ENCODE measurements around the gene PWWP2B.

Gene PWWP2B

DNA sequence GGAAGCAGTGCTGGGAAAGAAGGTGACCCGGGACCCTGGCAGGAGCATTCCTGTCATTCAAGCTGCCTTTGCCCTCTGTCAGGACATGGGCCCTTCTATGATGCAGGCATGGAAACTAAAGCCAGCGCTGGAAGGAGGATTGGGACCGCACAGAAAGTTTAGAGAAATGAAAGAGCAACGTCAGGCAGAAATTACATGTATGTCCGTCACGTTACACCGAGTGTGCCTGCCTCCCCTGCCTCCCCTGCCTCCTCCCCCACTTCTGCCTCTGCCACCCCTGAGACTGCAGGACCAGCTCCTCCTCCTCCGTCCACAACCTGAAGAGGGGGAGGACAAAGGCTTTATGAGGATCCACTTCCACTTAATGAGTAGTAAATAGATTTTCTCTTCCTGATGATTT is 13.9 kb upstream of the PWWP2B start:
- peaks cover 0 to 5% (median 3%) of the 10 kb centered on the region in 4 donors for H3K4me1 ChIP-seq
- peaks cover 0 to 8% (median 5%) of the 10 kb centered on the region in 3 donors for H3K36me3 ChIP-seq
- intact Hi-C loops (cut with DNase I; ENCODE audit: low total_unique reads): loop anchor here (5.0 kb wide), 1 partner anchor 149 kb away; no protein-coding TSS in a partner anchor
- TF ChIP-seq, protein P1, sequence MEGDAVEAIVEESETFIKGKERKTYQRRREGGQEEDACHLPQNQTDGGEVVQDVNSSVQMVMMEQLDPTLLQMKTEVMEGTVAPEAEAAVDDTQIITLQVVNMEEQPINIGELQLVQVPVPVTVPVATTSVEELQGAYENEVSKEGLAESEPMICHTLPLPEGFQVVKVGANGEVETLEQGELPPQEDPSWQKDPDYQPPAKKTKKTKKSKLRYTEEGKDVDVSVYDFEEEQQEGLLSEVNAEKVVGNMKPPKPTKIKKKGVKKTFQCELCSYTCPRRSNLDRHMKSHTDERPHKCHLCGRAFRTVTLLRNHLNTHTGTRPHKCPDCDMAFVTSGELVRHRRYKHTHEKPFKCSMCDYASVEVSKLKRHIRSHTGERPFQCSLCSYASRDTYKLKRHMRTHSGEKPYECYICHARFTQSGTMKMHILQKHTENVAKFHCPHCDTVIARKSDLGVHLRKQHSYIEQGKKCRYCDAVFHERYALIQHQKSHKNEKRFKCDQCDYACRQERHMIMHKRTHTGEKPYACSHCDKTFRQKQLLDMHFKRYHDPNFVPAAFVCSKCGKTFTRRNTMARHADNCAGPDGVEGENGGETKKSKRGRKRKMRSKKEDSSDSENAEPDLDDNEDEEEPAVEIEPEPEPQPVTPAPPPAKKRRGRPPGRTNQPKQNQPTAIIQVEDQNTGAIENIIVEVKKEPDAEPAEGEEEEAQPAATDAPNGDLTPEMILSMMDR (IDR thresholded peaks at IDR 0.05): no peak
- H3K27me3 ChIP-seq: no peaks in the 10 kb centered on the region
- DNase-seq: peak in 1 of 2 donors; percentile 19
- no peak overlapping the region for H3K4me3 ChIP-seq
- H3K27ac ChIP-seq: no peak overlapping the region
- peaks cover 0 to 17% (median 13%) of the 10 kb centered on the region in 3 donors for H3K9me3 ChIP-seq

- intact Hi-C loops (cut with DNase I; ENCODE audit: low total_unique reads): loop anchor here (5.0 kb wide), 1 partner anchor 149 kb away; no protein-coding TSS in a partner anchor
- Histone ChIP-seq H3K27ac (no peak overlapping the region), H3K36me3 (peaks cover 0 to 5% (median 4%) of the 10 kb centered on the region in 3 donors), H3K4me3 (no peak overlapping the region), H3K4me1 (peaks cover 0 to 5% (median 3%) of the 10 kb centered on the region in 4 donors), H3K9me3 (peaks cover 0 to 17% (median 13%) of the 10 kb centered on the region in 3 donors), H3K27me3 (peaks cover 0 to under 1% of the 10 kb centered on the region in 2 donors)
- peak; percentile 6 to 55 for DNase-seq
- TF ChIP-seq, protein P1 (IDR thresholded peaks at IDR 0.05): no peak
Measured at GRCh38 chr10:132383751-132384196, 13.2 kb upstream of the PWWP2B start.

DNA sequence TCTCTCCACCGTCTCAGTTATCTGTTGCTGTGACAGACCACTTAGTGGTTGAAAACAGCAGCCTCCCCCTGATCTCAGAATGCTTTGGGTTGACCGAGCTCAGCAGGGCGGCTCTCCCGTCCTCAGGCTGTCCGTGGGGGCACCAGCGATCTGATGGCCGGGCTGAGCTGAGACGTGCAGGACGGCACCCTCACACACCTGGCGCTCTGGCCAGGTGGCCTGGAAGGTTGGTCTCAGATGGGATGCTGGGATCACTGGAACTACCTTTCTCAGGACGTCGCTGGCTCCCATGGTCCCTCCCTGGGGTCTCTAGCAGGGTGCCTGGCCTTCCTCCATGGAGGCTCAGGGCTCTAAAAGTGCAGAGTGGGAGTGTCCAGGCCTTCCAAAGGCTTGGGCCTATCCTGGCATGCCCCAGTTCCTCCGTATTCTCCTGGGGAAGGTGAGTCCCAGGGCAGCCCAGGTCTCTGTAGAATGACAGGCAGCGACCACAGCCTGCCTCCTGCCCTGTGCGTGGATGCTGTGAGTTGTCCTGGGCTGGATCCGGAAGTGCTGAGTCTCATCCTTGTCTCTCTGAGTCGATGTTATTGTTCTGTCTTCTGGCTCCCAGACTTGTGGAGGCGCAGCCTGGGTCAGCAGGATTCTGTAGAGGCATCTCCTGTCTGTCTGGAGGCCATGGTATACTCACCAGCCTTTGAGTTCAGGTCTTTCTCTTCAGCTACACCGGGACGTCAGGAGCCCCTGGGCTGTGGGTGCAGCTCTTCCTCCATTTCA is 12.2 kb upstream of the PWWP2B start:
- H3K36me3 ChIP-seq: no peaks in the 10 kb centered on the region
- peaks cover 0 to 8% of the 10 kb centered on the region in 2 donors for H3K27me3 ChIP-seq
- H3K9me3 ChIP-seq: peaks cover 0 to 17% (median 13%) of the 10 kb centered on the region in 3 donors
- DNase-seq: peak; percentile 15 to 50
- peaks cover 0 to 16% (median 3%) of the 10 kb centered on the region in 4 donors for H3K4me1 ChIP-seq
- TF ChIP-seq, protein P1 (IDR thresholded peaks at IDR 0.05): no peak
- H3K4me3 ChIP-seq: no peak overlapping the region
- intact Hi-C loops (cut with DNase I; ENCODE audit: low total_unique reads): loop anchor here (5.0 kb wide), 1 partner anchor 147 kb away; no protein-coding TSS in a partner anchor
- no peak overlapping the region for H3K27ac ChIP-seq

- Histone ChIP-seq H3K27ac (no peak overlapping the region), H3K9me3 (peaks cover 0 to 17% (median 13%) of the 10 kb centered on the region in 3 donors), H3K36me3 (no peaks in the 10 kb centered on the region), H3K4me1 (peaks cover 0 to 18% (median 3%) of the 10 kb centered on the region in 4 donors), H3K4me3 (no peak overlapping the region), H3K27me3 (peaks cover 0 to 8% of the 10 kb centered on the region in 2 donors)
- TF ChIP-seq, protein P1 (IDR thresholded peaks at IDR 0.05): no peak
- DNase-seq: no peak
- intact Hi-C loops (cut with DNase I; ENCODE audit: low total_unique reads): no loop called here
Measured at GRCh38 chr10:132385389-132385667, 11.7 kb upstream of the PWWP2B start.

- H3K27ac ChIP-seq: no peak overlapping the region
- no peaks in the 10 kb centered on the region for H3K36me3 ChIP-seq
- TF ChIP-seq, protein P1 (IDR thresholded peaks at IDR 0.05): no peak
- DNase-seq: peak; percentile 16 to 57
- intact Hi-C loops (cut with DNase I; ENCODE audit: low total_unique reads): loop anchor here (2.0 kb wide), 1 partner anchor 67 kb away; no protein-coding TSS in a partner anchor
- peaks cover 0 to 18% (median 3%) of the 10 kb centered on the region in 4 donors for H3K4me1 ChIP-seq
- peaks cover 0 to 8% of the 10 kb centered on the region in 2 donors for H3K27me3 ChIP-seq
- no peak overlapping the region for H3K4me3 ChIP-seq
- peaks cover 0 to 14% (median 13%) of the 10 kb centered on the region in 3 donors for H3K9me3 ChIP-seq
Measured at GRCh38 chr10:132385721-132386418, 11.1 kb upstream of the PWWP2B start.
